ENCODE data around the gene CAMK2N1. TPM values are rescaled to one million over a fixed set of nuclear protein-coding genes. Genes with fewer than 3 reads are reported as not detected.
"Not testable (repeated sequence)": the region's sequence is repeated elsewhere in the genome, so short reads cannot be mapped to it uniquely, and the experiment has no call there.

CAMK2N1 gene
- total and polyA plus RNA-seq, 2 of the 8 experiments (the other 6 are each of a cell fraction or from before 2014, with no cell fraction given), result 2.3 to 5.6 TPM

DNA sequence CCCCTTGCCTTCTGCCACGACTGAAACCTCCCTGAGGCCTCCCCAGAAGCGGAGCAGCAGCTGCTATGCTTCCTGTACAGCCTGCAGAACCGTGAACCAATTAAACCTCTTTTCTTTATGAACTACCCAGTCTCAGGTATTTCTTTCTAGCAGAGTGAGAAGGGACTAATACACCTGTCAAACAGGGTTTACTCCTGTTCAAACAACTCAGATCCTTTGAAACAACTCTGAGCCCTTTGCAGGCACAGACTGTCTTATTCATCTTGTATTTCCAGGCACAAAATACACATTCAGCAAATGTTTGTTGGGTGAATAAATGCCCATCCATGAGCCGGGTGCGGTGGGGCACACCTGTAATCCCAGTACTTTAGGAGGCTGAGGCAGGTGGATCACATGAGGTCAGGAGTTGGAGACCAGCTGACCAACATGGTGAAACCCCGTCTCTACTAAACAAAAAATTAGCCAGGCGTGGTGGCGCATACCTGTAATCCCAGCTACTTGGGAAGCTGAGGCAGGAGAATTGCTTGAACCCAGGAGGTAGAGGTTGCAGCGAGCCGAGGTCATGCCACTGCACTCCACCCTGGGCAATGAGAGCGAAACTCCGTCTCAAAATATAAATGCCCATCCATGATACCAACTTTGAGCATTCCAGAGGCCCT is 10.8 kb upstream of the CAMK2N1 start:
- H3K56ac ChIP-seq (replicated peaks; ENCODE audit: insufficient read length, low read depth, low read length); H3K14ac ChIP-seq (ENCODE audit: insufficient read length); H3K4me3 ChIP-seq (ENCODE audit: extremely low read depth in 1 of 4, insufficient read depth in 2 of 4, low read depth in 3 of 4, low read length in 4 of 4); H2BK5ac ChIP-seq (ENCODE audit: low read depth, low read length); H2BK20ac ChIP-seq (ENCODE audit: low read length); H3K27me3 ChIP-seq (replicated peaks in 1 of 4; ENCODE audit: control insufficient read depth in 3 of 4, extremely low read depth in 1 of 4, insufficient read depth in 3 of 4, low read length in 3 of 4); H4K20me1 ChIP-seq (replicated peaks in 1 of 2; ENCODE audit: control insufficient read depth in 1 of 2, insufficient read depth in 2 of 2, low read length in 2 of 2); H4K91ac ChIP-seq (replicated peaks; ENCODE audit: insufficient read length, low read length); H4K8ac ChIP-seq (ENCODE audit: extremely low read depth, insufficient read depth, low read length); H2AFZ ChIP-seq (ENCODE audit: low read length); H3K9me3 ChIP-seq (ENCODE audit: insufficient read depth in 2 of 2, low read depth in 1 of 2, low read length in 1 of 2); H3K27ac ChIP-seq (ENCODE audit: low read depth, low read length); H2BK12ac ChIP-seq (ENCODE audit: low read depth, low read length); H3K23me2 ChIP-seq (ENCODE audit: low read depth, low read length); H3K79me1 ChIP-seq (ENCODE audit: low read depth, low read length); H2AK5ac ChIP-seq (ENCODE audit: low read depth, low read length); H3K79me2 ChIP-seq (ENCODE audit: control insufficient read depth in 1 of 2, insufficient read depth in 2 of 2, low read length in 2 of 2); FAIRE-seq; H4K5ac ChIP-seq (ENCODE audit: insufficient read length, low read depth, low read length); H3K4me2 ChIP-seq (ENCODE audit: insufficient read depth in 1 of 2, low read depth in 2 of 2, low read length in 2 of 2); H3K9ac ChIP-seq (replicated peaks in 1 of 4; ENCODE audit: extremely low read depth in 1 of 4, low read depth in 3 of 4, low read length in 3 of 4); H2BK120ac ChIP-seq (replicated peaks; ENCODE audit: low read depth, low read length); H2BK15ac ChIP-seq (ENCODE audit: low read length); H3K23ac ChIP-seq (ENCODE audit: insufficient read length); DNase-seq (ENCODE audit: low read depth in 1 of 2, low spot score in 2 of 2); H3K4ac ChIP-seq (replicated peaks; ENCODE audit: insufficient read length, low read depth, low read length); H3K18ac ChIP-seq (ENCODE audit: extremely low read depth, low read length): not testable (repeated sequence)
- CTCF ChIA-PET (ENCODE audit: partially characterized antibody), result interaction anchor here (1.0 kb wide), 1 partner anchor 66 kb away, joined by 3 read pairs; no protein-coding TSS in a partner anchor
- WGBS, 2 experiments (ENCODE audit: extremely low coverage in 1 of 2, insufficient coverage in 1 of 2, insufficient read length in 1 of 2, insufficient replicate concordance in 2 of 2, low coverage in 1 of 2, low lambda C conversion rate in 2 of 2, missing lambda C conversion rate in 1 of 2), result 90% methylated on average over 12 of the region's 12 CpGs; no CpG with 5 or more reads in 1 of the 2 experiments
- Histone ChIP-seq H3K36me3 (ENCODE audit: control insufficient read depth in 2 of 4, insufficient read depth in 4 of 4, low read length in 3 of 4) (peaks cover 6 to 25% (median 19%) of the 10 kb centered on the region in 4 experiments), H3K4me1 (replicated peaks in 1 of 4; ENCODE audit: control insufficient read depth in 3 of 4, insufficient read depth in 4 of 4, low read length in 3 of 4) (peaks cover 0 to 11% (median 0%) of the 10 kb centered on the region in 4 experiments; a peak in 3 of 7 replicates)
- POLR2A ChIA-PET (ENCODE audit: partially characterized antibody), result interaction anchor here (1.1 kb wide), 1 partner anchor 29 kb away, joined by 3 read pairs; no protein-coding TSS in a partner anchor

Measured in H1 (cell line).